ENCODE data around the gene FAM219A. TPM values are rescaled to one million over a fixed set of nuclear protein-coding genes. Genes with fewer than 3 reads are reported as not detected.

FAM219A gene
- total RNA-seq, 2 experiments from 2014 or later: 6.5 to 12.7 TPM

DNA sequence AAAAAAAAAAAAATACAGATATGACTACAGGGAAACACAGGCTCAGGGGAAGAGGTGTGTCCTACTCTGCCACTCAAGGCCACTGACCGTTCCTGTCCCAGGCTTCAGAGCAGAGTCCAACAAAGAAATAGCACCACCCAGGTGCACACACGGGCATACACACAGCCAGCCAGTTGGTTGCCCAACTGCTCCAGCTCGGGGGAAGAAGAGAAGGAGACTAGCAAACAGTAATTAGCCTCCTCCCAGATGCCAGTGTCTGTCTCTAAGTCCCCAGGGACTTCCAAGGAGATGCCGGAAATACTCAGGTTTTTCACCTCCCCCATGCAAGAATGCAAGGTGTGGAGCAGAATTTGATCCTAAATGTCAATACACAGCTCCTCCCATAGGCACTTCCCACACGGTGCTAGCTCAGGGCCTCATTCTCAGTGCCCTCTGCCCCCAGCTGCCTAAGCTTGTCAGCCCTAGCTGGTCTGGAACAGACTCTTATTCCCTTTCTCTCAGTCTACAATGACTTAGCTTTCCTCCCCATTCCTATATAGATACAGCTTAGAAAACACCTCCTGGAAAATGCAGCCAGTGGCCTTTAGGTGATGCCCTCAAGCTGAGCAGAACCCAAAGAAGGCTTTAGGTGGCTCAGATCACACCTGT, 83.3 kb downstream of the FAM219A start:
- Histone ChIP-seq H3K9me3 (ENCODE audit: low read length) (no peaks in the 10 kb centered on the region), H3K4me3 (ENCODE audit: low read depth, low read length, poor library complexity, severe bottlenecking) (no peak overlapping the region), H3K27ac (ENCODE audit: low read depth, low read length, poor library complexity, severe bottlenecking) (no peak overlapping the region), H2AFZ (ENCODE audit: low read length) (no peak overlapping the region), H3K4me1 (ENCODE audit: insufficient read depth, low read length, poor library complexity, severe bottlenecking) (peaks cover 29% of the 10 kb centered on the region), H3K79me2 (ENCODE audit: insufficient read depth, low read depth, low read length) (no peaks in the 10 kb centered on the region), H3K36me3 (ENCODE audit: insufficient read depth, low read length) (no peaks in the 10 kb centered on the region; the same call in 1 of the 2 replicates), H3K9me2 (ENCODE audit: insufficient read depth, low read length) (no peaks in the 10 kb centered on the region), H4K20me1 (ENCODE audit: insufficient read depth, low read length) (no peaks in the 10 kb centered on the region), H3K4me2 (ENCODE audit: low read length) (peak overlapping the region; percentile 86)
- intact Hi-C loops (cut with micrococcal nuclease; ENCODE audit: unreplicated experiment): no loop called here
- TF ChIP-seq, protein P1, sequence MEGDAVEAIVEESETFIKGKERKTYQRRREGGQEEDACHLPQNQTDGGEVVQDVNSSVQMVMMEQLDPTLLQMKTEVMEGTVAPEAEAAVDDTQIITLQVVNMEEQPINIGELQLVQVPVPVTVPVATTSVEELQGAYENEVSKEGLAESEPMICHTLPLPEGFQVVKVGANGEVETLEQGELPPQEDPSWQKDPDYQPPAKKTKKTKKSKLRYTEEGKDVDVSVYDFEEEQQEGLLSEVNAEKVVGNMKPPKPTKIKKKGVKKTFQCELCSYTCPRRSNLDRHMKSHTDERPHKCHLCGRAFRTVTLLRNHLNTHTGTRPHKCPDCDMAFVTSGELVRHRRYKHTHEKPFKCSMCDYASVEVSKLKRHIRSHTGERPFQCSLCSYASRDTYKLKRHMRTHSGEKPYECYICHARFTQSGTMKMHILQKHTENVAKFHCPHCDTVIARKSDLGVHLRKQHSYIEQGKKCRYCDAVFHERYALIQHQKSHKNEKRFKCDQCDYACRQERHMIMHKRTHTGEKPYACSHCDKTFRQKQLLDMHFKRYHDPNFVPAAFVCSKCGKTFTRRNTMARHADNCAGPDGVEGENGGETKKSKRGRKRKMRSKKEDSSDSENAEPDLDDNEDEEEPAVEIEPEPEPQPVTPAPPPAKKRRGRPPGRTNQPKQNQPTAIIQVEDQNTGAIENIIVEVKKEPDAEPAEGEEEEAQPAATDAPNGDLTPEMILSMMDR (conservative IDR thresholded peaks at IDR 0.05; ENCODE audit: low read length): peak; percentile 38; the same call in 1 of the 2 replicates
- no peak for TF ChIP-seq EZH2phosphoT487 (IDR thresholded peaks at IDR 0.05; ENCODE audit: borderline replicate concordance, low read depth, low read length)
- TSS peak; percentile 55 for BruUV-seq (replicated peaks)
- ChIA-PET POLR2A (interaction anchor here (0.7 kb wide), 1 partner anchor 268 kb away, joined by 3 read pairs; no protein-coding TSS in a partner anchor), CTCF (ENCODE audit: unreplicated experiment) (interaction anchor here (0.6 to 1.8 kb wide), 2 partner anchors 42 to 43 kb away, joined by 3 to 6 read pairs; no protein-coding TSS in a partner anchor)
- DNase-seq (ENCODE audit: low spot score): peak; percentile 24

DNA sequence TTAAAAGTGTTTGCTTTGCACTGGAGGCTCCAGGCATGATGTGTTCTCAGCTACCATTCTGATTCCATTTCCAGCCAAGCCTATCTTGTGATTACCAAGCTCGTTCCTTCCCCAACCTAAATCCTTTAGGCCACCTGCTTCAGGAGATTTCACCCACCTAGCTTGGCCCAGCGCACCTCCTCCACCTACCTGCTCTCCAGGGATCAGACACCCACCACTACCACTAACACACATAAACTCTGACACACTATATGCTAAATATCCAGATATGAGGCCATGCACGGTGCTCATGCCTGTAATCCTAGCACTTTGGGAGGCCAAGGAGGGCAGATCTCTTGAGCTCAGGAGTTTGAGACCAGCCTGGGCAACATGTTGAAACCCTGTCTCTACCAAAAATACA, 84.0 kb downstream of the FAM219A start:
- Histone ChIP-seq H3K36me3 (ENCODE audit: insufficient read depth, low read length) (no peaks in the 10 kb centered on the region; the same call in 1 of the 2 replicates), H4K20me1 (ENCODE audit: insufficient read depth, low read length) (no peaks in the 10 kb centered on the region), H3K9me3 (ENCODE audit: low read length) (no peaks in the 10 kb centered on the region), H2AFZ (ENCODE audit: low read length) (no peak overlapping the region), H3K9me2 (ENCODE audit: insufficient read depth, low read length) (no peaks in the 10 kb centered on the region), H3K4me2 (ENCODE audit: low read length) (no peak overlapping the region), H3K4me1 (ENCODE audit: insufficient read depth, low read length, poor library complexity, severe bottlenecking) (peaks cover 22% of the 10 kb centered on the region), H3K27ac (ENCODE audit: low read depth, low read length, poor library complexity, severe bottlenecking) (no peak overlapping the region), H3K79me2 (ENCODE audit: insufficient read depth, low read depth, low read length) (no peaks in the 10 kb centered on the region), H3K4me3 (ENCODE audit: low read depth, low read length, poor library complexity, severe bottlenecking) (no peak overlapping the region)
- ChIA-PET CTCF (ENCODE audit: unreplicated experiment) (no interaction called here), POLR2A (interaction anchor here (0.7 kb wide), 1 partner anchor 269 kb away, joined by 3 read pairs; no protein-coding TSS in a partner anchor)
- no TSS peak for BruUV-seq (replicated peaks)
- TF ChIP-seq EZH2phosphoT487 (IDR thresholded peaks at IDR 0.05; ENCODE audit: borderline replicate concordance, low read depth, low read length): no peak
- TF ChIP-seq, protein P1 (conservative IDR thresholded peaks at IDR 0.05; ENCODE audit: low read length): no peak
- DNase-seq (ENCODE audit: low spot score): no peak
- intact Hi-C loops (cut with micrococcal nuclease; ENCODE audit: unreplicated experiment): no loop called here

DNA sequence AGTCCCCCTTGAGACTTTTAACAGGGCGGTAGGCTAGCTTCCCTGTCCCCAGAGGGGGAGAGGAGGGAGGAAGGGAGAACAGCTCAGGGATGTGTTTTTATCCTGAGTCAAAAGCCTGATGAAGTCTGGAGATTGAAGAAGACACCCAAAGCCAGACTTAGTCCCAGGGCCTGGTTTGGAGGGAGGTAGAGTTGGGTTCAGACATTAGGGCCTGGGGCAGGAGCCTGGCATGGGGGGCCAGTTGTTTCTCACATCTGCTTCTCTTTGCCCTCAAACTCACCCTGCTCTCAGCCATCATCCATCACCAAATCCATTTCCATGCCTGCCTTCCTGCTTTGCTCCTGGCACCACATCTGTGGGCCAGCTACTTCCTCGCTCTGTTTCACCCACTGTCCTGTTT, 84.6 kb downstream of the FAM219A start:
- intact Hi-C loops (cut with micrococcal nuclease; ENCODE audit: unreplicated experiment): no loop called here
- no peaks in the 10 kb centered on the region for H3K9me2 ChIP-seq (ENCODE audit: insufficient read depth, low read length)
- TF ChIP-seq EZH2phosphoT487 (IDR thresholded peaks at IDR 0.05; ENCODE audit: borderline replicate concordance, low read depth, low read length): no peak
- TF ChIP-seq, protein P1 (conservative IDR thresholded peaks at IDR 0.05; ENCODE audit: low read length): no peak
- DNase-seq (ENCODE audit: low spot score): no peak
- H3K9me3 ChIP-seq (ENCODE audit: low read length): no peaks in the 10 kb centered on the region
- ChIA-PET POLR2A (interaction anchor here (0.6 to 1.1 kb wide), 3 partner anchors 17 to 730 kb away, joined by 3 to 5 read pairs (median 3); no protein-coding TSS in a partner anchor), CTCF (ENCODE audit: unreplicated experiment) (no interaction called here)
- no peak overlapping the region for H3K4me2 ChIP-seq (ENCODE audit: low read length)
- no peaks in the 10 kb centered on the region for H4K20me1 ChIP-seq (ENCODE audit: insufficient read depth, low read length)
- H3K36me3 ChIP-seq (ENCODE audit: insufficient read depth, low read length): no peaks in the 10 kb centered on the region; the same call in 1 of the 2 replicates
- no TSS peak for BruUV-seq (replicated peaks)
- no peak overlapping the region for H3K27ac ChIP-seq (ENCODE audit: low read depth, low read length, poor library complexity, severe bottlenecking)
- H3K79me2 ChIP-seq (ENCODE audit: insufficient read depth, low read depth, low read length): no peaks in the 10 kb centered on the region
- no peak overlapping the region for H2AFZ ChIP-seq (ENCODE audit: low read length)
- H3K4me1 ChIP-seq (ENCODE audit: insufficient read depth, low read length, poor library complexity, severe bottlenecking): peaks cover 17% of the 10 kb centered on the region
- no peak overlapping the region for H3K4me3 ChIP-seq (ENCODE audit: low read depth, low read length, poor library complexity, severe bottlenecking)
